ENCODE results near the gene GARIN5B. TPM values are rescaled to one million over a fixed set of nuclear protein-coding genes. Genes with fewer than 3 reads are reported as not detected.

GARIN5B gene
- total RNA-seq: not detected in 2 replicates

DNA sequence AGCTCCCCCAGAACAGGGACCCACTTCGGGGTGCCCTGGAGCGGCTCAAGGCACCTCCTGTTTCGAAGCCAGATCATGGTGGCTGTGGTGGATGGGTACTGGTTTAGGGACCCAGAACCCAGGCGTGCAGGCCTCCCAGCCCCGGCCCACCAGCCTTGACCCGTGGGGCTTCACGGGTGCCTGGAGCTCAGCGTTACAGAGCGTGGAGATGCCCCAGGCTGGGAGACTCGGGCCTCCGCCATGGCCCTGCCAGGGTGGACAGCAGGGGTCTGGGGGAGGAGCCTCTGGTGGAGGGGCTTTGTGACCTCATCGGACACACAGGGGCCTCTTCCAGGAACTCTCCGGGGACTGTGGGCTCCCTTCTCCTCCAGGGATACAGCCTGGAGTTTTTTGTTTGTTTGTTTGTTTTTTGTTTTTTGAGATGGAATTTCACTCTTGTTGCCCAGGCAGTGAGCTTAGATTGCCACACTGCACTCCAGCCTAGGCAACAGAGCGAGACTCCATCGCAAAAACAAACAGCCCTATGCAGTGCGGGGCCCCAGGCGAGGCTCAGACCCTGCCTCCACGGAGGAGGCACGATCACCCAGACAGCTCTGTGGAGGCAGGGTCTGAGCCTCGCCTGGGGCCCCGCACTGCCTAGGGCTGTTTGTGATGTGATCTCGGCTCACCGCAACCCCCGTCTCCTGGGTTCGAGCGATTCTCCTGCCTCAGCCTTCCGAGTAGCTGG, at the start of gene GARIN5B:
GARIN5B (minus strand) TSS at position 271 of the 727 bp plus-strand sequence; CDS start at position 77, 194 bp downstream.

DNA sequence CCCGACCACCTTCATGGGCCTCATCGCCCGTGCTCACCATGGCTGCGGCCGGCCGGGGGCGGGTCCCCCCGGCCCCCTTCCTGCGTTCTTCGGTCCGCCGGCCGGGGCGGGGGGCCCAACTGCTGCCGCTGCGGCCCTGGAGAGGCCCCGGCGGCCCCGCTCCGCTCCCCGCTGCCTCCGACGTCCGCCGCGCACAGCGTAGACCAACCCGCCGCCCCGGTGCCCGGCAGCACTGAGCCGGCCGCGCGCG, 44.4 kb upstream of the GARIN5B start, which contains the start of gene UBE2S:
UBE2S (minus strand) TSS at position 239 of the 250 bp plus-strand sequence; CDS start at position 40, 199 bp downstream.

DNA sequence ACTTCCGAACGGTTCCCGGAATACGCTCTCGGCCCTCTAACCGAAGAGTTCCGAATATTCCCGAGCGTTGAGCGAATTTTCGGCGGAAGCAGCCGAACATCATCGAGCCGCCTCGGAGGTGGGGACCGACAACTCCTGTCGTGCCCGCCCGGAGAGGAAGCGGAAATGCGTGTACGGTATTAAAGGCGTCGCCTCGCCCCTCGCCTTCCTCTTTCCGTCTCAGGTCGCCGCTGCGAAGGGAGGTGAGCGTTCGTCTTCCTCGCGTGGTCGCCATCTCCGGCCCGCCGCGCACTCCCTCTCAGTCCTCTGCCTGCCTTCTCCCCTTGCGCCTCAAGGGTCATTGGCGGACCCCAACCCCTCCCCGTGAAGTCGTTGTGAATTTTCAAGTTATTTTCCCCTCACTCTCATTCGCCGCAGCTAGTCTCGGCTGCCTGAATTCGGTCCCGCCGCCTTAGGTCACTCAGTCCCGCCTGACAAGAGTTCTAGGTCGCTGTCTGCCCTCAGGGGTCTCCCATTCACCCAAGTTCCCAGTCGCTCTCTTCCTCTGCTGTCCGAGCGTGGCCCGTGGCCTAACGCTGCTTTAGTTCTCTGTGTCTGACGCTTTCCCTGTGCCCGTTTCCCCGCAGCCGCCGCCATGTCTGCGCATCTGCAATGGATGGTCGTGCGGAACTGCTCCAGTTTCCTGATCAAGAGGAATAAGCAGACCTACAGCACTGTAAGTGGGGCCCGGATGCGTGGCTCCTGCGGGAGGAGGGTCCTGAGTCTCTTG, 22.8 kb upstream of the GARIN5B start, which contains the start of gene RPL28:
RPL28 (plus strand) TSS at position 209 of the 769 bp plus-strand sequence; CDS start at position 635, 426 bp downstream.

DNA sequence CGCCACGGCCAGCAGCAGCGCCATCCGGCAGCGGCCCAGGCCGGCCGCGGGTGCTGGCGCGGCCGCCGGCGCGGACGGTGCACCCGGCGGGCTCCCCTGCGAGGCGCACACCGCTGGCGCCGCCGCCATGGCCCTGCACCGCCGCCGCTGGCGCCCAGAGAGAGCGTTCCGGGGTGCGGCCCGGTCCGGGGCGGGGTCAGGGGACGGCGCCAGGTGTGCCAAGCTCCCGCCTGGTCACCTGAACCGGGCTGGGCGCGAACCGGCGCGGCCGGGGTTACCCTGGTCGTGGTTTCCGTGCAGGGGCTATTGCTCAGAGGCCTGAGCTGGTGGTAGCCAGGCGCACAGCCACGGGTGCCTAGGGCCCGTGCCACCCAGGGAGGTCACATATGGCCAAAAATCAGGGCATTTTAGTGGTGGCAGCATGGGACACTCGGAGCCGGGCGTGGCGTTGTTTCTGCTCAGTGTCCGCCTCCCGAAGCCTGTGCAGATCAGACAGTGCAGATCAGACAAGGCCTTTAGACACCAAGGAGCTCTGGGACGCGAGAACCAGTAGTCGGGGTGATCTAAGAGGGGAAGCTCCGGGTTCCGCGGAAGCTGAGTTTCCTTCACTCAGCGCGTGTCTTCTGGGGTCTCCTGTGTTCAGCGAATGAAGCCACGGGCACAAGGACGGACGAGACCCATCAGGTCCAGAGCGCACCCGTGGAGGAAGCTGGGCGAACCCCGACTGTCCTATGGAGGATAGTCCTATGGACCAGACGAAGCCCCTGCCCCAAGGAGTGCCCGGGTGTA, 21.3 kb upstream of the GARIN5B start, which contains the start of gene TMEM238:
TMEM238 (minus strand) TSS at position 162 of the 789 bp plus-strand sequence; CDS start at position 129, 33 bp downstream.

DNA sequence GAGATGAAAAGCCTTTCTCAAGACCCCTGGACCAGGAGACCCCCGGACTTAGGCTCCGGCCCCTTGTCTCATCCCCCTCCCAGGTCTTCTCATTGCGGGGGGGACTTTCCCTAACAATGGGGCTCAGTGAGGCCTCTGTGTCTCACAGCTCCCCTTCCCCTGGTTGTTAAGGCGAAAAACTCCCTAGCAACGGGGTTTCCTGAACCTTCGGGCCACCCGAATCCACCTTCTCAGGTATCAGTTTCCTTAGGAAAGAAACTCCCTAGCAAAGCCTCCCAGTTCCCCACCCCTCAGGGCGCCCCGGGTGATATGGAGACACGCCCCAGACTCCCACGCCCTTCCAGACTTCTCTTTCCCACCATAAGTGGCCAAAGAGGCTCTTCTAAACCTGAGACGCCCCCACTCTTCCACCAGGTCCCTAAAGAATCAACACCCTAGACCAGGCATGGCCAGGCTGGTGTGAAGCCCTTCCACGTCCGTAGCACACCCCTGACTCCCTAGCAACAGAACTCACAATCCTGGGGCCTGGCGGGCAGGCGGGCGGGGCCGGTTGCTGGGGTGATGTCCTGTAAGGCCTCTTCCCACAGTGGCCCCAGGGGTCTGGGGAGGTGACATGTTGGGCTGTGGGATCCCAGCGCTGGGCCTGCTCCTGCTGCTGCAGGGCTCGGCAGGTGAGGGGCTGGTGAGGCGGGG, 13.3 kb upstream of the GARIN5B start, which contains the start of gene TMEM190:
TMEM190 (plus strand) TSS at position 586 of the 693 bp plus-strand sequence; CDS start at position 614, 28 bp downstream.

DNA sequence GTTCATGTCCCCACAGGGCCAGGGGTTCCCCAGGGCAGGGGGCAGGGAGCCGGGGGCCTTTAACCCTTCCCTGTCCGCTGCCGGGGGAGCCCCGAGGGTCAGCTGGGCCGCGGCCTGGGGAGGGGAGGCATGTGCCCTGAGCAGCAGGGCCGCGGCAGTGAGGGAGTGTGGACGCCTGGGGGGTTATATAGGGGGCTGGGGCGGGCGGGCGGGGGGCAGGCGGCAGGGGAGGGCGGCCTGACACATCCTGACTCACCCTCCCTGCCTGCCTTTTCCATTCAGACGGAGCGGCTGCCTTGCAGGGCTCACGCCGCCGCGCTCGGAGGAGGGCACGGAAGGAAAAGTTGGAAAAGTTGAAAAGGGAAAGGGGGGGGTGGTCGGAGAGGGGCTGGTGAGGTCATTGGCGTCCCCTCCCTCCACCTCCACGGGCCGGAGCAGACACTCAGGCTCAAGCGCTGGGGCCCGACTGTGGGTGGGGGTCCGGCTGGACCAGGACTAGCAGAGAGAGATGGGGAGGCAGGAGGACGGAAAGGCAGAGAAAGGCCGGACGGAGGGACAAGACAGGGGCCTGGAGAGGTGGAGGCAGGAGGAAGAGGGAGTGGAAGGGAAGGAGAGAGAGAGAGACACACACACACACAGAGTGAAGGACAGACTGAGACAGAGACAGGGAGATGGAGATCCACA, 7.4 kb upstream of the GARIN5B start, which contains the start of gene IL11:
IL11 (minus strand) TSS at position 159 of the 684 bp plus-strand sequence; CDS start at position 6, 153 bp downstream.

DNA sequence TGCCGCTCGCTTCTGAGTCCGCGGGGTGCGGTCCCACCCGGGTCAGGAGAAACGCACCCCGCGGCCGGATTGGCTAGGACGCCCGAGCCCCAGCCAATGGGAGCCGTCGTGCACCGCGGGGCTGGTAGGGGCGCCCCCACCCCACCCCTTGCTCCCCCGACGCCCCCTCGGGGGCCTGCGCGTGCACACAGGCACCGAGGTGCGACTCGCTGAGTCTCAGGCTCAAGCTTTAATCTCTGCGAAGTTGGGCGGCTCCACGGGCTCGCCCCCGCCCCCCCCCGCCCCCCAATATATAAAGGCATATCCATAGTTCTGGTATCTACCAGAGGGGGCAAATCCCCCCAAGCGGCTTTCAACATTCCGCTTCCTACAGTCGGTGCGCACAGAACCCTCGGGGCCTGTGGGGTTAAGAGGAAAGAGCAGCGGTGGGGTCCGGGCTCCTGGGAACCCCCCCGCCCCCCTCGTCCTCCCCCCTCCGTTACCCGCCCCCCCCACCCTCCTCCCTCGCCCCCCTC, 8.3 kb downstream of the GARIN5B start, which contains the start of gene COX6B2:
COX6B2 (minus strand) TSS at position 22 of the 515 bp plus-strand sequence. CDS start 198 bp downstream, outside the sequence.

DNA sequence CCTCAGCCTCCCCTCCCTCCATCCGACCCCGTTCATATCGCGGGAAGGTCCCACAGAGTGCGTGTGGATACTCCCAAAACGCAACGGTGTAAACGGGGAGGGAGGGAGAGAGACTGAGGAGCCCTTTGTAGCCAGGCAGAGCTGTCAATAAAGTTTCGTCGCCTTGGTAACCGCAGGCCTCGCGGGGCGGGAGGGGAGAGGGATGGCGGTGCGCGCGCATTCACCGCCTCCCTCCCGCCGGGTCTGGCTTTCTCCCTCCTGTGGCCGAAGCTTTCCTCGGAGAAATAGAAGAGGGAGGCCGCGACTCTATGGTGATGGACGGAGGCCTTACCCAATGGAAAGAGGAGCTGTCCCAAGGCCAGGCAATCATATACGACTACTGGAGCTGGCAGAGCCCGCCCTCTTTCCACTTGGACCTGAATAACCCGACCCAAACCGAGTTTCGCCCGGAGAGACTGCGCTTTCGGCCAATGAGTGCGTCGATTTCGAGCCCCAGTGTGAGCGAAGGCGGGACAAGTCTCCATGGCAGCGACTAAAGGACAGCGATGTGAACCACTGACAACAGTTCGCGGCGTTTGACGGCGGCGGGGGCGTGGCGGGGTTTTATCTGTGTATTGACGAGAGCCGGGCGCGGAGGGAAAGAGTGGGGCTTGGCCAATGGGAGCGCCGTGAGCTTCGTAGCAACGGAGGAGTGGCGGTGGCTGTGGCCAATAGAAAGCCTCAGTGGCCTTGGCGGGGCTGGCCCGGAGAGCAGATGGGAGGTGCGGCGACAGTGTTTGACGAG, 23.8 kb downstream of the GARIN5B start, which contains the start of gene KMT5C:
KMT5C (plus strand) TSS at position 772 of the 784 bp plus-strand sequence. CDS start 2,061 bp downstream, outside the sequence.

DNA sequence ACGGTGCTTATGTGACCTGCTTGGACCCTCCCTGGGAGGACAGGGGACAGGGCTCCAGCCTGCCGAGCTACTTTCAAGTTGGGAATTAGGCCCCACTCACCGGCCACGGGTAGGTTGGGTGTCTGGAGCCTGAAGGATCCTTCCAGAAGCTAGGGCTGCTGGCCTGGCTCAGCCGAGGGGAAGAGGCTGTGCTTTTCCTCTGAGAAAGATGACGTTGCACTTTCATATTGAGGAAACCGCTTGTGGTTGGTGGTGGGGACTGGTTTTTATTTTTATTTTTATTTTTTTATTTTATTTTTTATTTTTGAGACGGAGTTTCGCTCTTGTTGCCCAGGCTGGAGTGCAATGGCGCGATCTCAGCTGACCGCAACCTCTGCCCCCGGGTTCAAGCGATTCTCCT, 37.9 kb downstream of the GARIN5B start, which contains the start of gene TMEM150B:
TMEM150B (minus strand) TSS at position 170 of the 400 bp plus-strand sequence. CDS start 4,305 bp downstream, outside the sequence.

Other genes starting within 250 kb of the GARIN5B start
- gene PPP1R12C, start 245.6 kb downstream of the GARIN5B start, total RNA-seq: 23.5 and 25.4 TPM in 2 replicates
- 29.6 and 33.3 TPM in 2 replicates for gene TNNT1, start 214.1 kb downstream of the GARIN5B start, total RNA-seq
- gene TNNI3, start 205.5 kb downstream of the GARIN5B start, total RNA-seq: 0.32 and 0.52 TPM in 2 replicates
- gene DNAAF3, start 196.6 kb downstream of the GARIN5B start, total RNA-seq: 0.26 and 0.47 TPM in 2 replicates
- gene SYT5, start 183.0 kb downstream of the GARIN5B start, total RNA-seq: 0.09 and 0.16 TPM in 2 replicates
- 4.1 and 9.8 TPM in 2 replicates for gene PTPRH, start 153.8 kb downstream of the GARIN5B start, total RNA-seq
- gene TMEM86B, start 134.5 kb downstream of the GARIN5B start, total RNA-seq: 0.95 and 1.5 TPM in 2 replicates
- gene PPP6R1, start 104.2 kb downstream of the GARIN5B start, total RNA-seq: 24.0 and 24.4 TPM in 2 replicates
- 20.2 and 20.3 TPM in 2 replicates for gene HSPBP1, start 83.2 kb downstream of the GARIN5B start, total RNA-seq
- 3.5 and 7.0 TPM in 2 replicates for gene BRSK1, start 79.3 kb downstream of the GARIN5B start, total RNA-seq
- not detected in 2 replicates for gene TMEM150B, start 37.9 kb downstream of the GARIN5B start, total RNA-seq
- 7.1 and 10.3 TPM in 2 replicates for gene KMT5C, start 23.4 kb downstream of the GARIN5B start, total RNA-seq
- 0.16 TPM in 1 of 2 replicates, not detected in the other for gene COX6B2, start 8.5 kb downstream of the GARIN5B start, total RNA-seq
- 0.94 and 1.6 TPM in 2 replicates for gene IL11, start 7.2 kb upstream of the GARIN5B start, total RNA-seq
- gene TMEM190, start 13.6 kb upstream of the GARIN5B start, total RNA-seq: 0.47 TPM in 1 of 2 replicates, not detected in the other
- gene TMEM238, start 21.0 kb upstream of the GARIN5B start, total RNA-seq: 0.16 TPM in 1 of 2 replicates, not detected in the other
- gene RPL28, start 22.7 kb upstream of the GARIN5B start, total RNA-seq: 202 and 304 TPM in 2 replicates
- 8.6 and 20.3 TPM in 2 replicates for gene UBE2S, start 44.5 kb upstream of the GARIN5B start, total RNA-seq
- not detected in 2 replicates for gene SHISA7, start 80.0 kb upstream of the GARIN5B start, total RNA-seq
- gene ISOC2, start 98.4 kb upstream of the GARIN5B start, total RNA-seq: 38.8 and 58.3 TPM in 2 replicates
- gene C19orf85, start 101.5 kb upstream of the GARIN5B start, total RNA-seq: not detected in 2 replicates
- 0.47 and 0.69 TPM in 2 replicates for gene ZNF628, start 113.4 kb upstream of the GARIN5B start, total RNA-seq
- gene NAT14, start 121.9 kb upstream of the GARIN5B start, total RNA-seq: 9.2 and 16.2 TPM in 2 replicates
- gene SSC5D, start 125.2 kb upstream of the GARIN5B start, total RNA-seq: 3.9 and 13.1 TPM in 2 replicates
- not detected in 2 replicates for gene SBK2, start 173.9 kb upstream of the GARIN5B start, total RNA-seq
- gene SBK3, start 182.3 kb upstream of the GARIN5B start, total RNA-seq: 0.16 TPM in 1 of 2 replicates, not detected in the other
- gene ZNF579, start 217.6 kb upstream of the GARIN5B start, total RNA-seq: 1.6 and 2.0 TPM in 2 replicates
- gene FIZ1, start 236.3 kb upstream of the GARIN5B start, total RNA-seq: 0.95 and 2.1 TPM in 2 replicates
- 12.1 and 13.2 TPM in 2 replicates for gene ZNF524, start 237.0 kb upstream of the GARIN5B start, total RNA-seq
- 0.34 and 0.63 TPM in 2 replicates for gene ZNF865, start 242.4 kb upstream of the GARIN5B start, total RNA-seq